GM12892 (cell line): ENCODE results near the gene FTL.

ENCODE experiments used
- DNase-seq: peaks from one replicate; pipeline ENCODE4 v3.0.0; 2011; ENCODE audit not compliant: insufficient read length
- FAIRE-seq: peaks from 2 replicates; lab custom pipeline; 2011; peaks lifted over from hg19 to GRCh38; lab: Jason Lieb, UNC
- POLR2A ChIP-seq: IDR thresholded peaks from 2 replicates; pipeline ENCODE4 v1.6.1; 2011; ENCODE audit warnings: low read depth, low read length, control low read depth
- POLR2AphosphoS5 ChIP-seq: IDR thresholded peaks from 2 replicates; pipeline ENCODE4 v1.6.1; 2011; ENCODE audit warnings: low read depth, low read length, control low read depth
- TAF1 ChIP-seq: IDR thresholded peaks from 2 replicates; pipeline ENCODE4 v1.6.1; 2011; ENCODE audit warnings: low read depth, mild to moderate bottlenecking, control low read depth, low read length, borderline replicate concordance

The FTL gene

GRCh38 chr19:48962029-48962848 is 2.9 kb upstream of the FTL start:
- DNase-seq = peak; percentile 80
- TF ChIP-seq TAF1 (peak; percentile 27; the same call in 1 of the 2 replicates), POLR2A (peak; percentile 84), POLR2AphosphoS5 (peak; percentile 91)
- FAIRE-seq = peak; percentile 80

GRCh38 chr19:48962849-48963165 is 2.3 kb upstream of the FTL start:
- DNase-seq (no peak), FAIRE-seq (no peak)
- TF ChIP-seq POLR2AphosphoS5 (no peak), POLR2A (no peak; the same call in 1 of the 2 replicates)

- peak; percentile 72 for DNase-seq
- FAIRE-seq = peak; percentile 89
- no peak; the same call in 1 of the 2 replicates for TF ChIP-seq TAF1
- peak; percentile 46; the same call in 1 of the 2 replicates for TF ChIP-seq POLR2A
- TF ChIP-seq POLR2AphosphoS5 = no peak; the same call in 1 of the 2 replicates
Observed at GRCh38 chr19:48963371-48964204, 1.5 kb upstream of the FTL start.

DNA sequence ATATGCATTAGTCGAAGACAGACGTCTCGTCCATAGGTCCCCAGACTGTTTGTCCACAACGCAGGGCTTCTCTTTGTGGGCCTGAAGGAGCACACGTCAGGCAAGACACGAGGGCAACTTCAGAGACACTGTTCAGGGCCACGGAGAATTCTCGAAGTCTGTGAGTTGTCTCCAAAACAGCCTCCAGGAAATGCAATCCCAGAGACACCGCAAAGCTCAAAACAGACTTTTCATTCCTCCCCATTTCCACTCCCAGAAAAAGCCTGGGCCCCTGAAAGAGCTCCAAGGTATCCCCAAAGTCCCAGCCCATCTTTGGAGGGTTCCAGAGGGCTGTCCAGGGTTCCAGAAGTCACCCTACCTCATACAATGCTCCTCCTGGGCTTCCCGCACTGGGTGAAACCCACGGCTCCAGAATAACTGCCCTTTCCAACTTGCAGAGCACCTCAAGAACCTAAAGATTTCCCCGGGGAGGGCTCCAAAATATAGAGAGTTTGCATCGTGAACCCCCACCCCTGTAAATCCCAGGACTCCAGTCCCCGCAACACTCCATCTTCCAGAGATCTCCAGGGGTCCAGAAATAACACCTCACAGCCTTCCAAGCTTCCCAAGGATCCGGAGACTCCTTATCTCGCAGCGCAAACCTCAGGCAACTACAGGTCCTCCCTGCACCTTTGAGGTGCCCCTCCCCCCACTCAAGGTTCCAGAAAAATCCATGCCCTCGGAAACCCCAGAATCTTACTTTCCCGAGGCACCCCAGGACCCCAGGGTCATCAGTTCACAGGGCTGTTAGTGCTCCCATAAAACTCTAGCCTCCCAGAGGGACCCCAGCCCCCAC is 687 bp upstream of the FTL start:
- no peak for TF ChIP-seq POLR2A
- TF ChIP-seq TAF1 = no peak
- TF ChIP-seq POLR2AphosphoS5 = no peak
- DNase-seq (no peak), FAIRE-seq (peak; percentile 27)

- DNase-seq (no peak), FAIRE-seq (peak; percentile 94)
Observed at GRCh38 chr19:48965806-48966540, 864 bp downstream of the FTL start.

DNA sequence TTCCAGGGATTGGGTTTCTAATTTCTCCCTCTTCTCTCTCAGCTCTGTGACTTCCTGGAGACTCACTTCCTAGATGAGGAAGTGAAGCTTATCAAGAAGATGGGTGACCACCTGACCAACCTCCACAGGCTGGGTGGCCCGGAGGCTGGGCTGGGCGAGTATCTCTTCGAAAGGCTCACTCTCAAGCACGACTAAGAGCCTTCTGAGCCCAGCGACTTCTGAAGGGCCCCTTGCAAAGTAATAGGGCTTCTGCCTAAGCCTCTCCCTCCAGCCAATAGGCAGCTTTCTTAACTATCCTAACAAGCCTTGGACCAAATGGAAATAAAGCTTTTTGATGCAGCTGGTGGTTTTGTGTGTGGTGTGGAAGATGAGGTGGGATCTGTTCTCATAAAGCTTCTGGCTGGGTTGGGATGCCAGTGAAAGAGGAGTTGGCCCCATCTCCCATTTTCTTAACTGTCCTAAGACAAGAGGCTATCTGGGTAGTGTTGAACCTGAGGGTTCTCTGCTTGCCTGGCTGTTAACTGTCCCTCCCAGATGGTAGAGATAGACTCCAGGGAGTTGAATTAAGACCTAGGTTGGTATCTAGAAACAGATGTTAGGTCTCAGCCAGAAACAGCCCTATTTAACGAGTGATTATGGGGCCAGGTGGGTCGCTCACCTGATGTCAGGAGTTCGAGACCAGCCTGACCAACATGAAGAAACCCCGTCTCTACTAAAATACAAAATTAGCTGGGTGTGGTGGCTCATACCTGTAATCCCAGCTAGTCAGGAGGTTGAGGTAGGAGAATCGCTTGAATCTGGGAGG is 1.6 kb downstream of the FTL start:
- FAIRE-seq (no peak), DNase-seq (no peak)
- TF ChIP-seq POLR2A = no peak
- TF ChIP-seq TAF1 = no peak
- no peak for TF ChIP-seq POLR2AphosphoS5

More at GRCh38 chr19:48965806-48966540, 864 bp downstream of the FTL start:
- TF ChIP-seq TAF1 = no peak
- peak; percentile 22; the same call in 1 of the 2 replicates for TF ChIP-seq POLR2A
- TF ChIP-seq POLR2AphosphoS5 = peak; percentile 41

DNA sequence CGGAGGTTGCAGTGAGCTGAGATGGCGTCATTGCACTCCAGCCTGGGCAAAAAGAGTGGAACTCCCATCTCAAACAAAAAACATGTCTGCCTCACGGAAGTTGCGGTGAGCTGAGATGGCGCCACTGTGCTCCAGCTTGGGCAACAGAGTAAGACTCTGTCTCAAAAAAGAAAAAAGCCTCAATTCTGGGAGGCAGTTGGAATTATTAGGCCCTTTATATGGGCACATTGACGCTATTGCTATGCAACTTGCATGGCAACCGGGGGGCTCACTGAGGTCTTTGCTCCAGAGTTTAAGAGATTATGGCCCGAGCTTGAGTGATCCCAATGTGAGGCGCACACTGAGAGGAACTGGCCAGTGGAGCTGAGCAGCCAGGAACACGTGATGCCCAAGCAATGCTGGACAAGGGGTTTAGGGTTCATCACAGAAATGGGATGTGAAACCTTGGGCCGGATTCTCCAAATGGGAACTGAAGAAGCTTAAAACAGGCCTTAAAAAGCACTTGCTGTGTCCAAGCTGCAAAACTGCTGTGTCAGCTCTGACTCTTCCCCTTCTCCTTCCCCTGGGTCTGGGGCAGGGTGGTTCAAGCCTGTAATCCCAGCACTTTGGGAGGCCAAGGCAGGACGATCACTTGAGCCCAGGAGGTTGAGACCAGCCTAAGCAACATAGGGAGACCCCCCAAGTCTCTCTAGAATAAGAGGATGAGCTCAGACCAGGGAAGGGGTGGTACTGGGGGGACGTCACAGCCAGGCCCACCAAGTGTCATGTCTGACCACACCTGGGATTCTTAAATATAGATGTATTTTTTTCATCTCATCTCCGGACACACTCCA is 2.5 kb downstream of the FTL start:
- TF ChIP-seq TAF1 (no peak), POLR2AphosphoS5 (peak; percentile 77)
- FAIRE-seq = peak; percentile 30
- DNase-seq = no peak

DNA sequence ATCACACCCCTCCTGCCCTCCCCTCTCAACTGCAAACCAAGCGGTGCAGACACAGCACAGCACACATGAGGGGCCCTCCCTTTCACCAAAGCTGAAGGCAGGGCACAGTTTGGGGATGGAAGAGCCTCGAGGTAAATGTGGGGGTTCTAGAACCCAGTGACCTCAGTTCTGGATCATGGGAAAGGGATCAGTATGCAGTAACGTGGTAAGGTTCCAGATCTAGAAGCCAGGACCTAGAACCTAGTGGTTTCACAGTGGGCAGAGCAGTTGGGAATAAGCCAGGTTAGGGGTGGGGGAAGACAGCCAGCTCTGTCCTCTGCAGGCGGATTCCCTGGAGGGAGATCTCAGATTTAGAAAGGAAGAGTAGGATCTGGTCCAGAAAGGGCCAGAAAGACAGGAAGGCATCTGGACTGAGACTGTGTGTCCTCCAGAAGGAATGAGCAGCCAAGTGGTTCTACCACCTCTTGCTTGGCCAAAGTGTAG is 3.1 kb downstream of the FTL start:
- FAIRE-seq (no peak), DNase-seq (no peak)
- no peak for TF ChIP-seq TAF1
- TF ChIP-seq POLR2A = no peak
- TF ChIP-seq POLR2AphosphoS5 = no peak

- no peak for TF ChIP-seq POLR2AphosphoS5
- FAIRE-seq = no peak
- DNase-seq = no peak
Observed at GRCh38 chr19:48968813-48969218, 3.7 kb downstream of the FTL start.
